ENCODE measurements around the gene SPRR1A. TPM values are rescaled to one million over a fixed set of nuclear protein-coding genes. Genes with fewer than 3 reads are reported as not detected.

SPRR1A gene
- total and polyA plus RNA-seq, 2 experiments from 2014 or later, result not detected

- Histone ChIP-seq H3K9me3 (ENCODE audit: low read depth) (no peaks in the 10 kb centered on the region), H2AFZ (no peak overlapping the region), H3K4me2 (no peak overlapping the region), H3K27ac (no peak overlapping the region), H3K79me2 (no peaks in the 10 kb centered on the region), H4K20me1 (ENCODE audit: insufficient read depth, poor library complexity, severe bottlenecking) (no peaks in the 10 kb centered on the region), H3K36me3 (replicated peaks; ENCODE audit: insufficient read depth, low read depth) (no peaks in the 10 kb centered on the region), H3K27me3 (no peaks in the 10 kb centered on the region), H3K4me1 (ENCODE audit: insufficient read depth) (no peaks in the 10 kb centered on the region), H3K9me2 (replicated peaks; ENCODE audit: insufficient read depth) (no peaks in the 10 kb centered on the region), H3K4me3 (no peak overlapping the region)
- WGBS (ENCODE audit: low lambda C conversion rate, missing lambda C conversion rate), result 66% methylated on average over 5 of the region's 5 CpGs
- no peak for DNase-seq (ENCODE audit: low spot score)
- TF ChIP-seq EZH2phosphoT487 (IDR thresholded peaks at IDR 0.05; ENCODE audit: low read depth, severe bottlenecking, unreplicated experiment) (no peak), EZH2 (IDR thresholded peaks at IDR 0.05; ENCODE audit: borderline replicate concordance) (no peak), CTCF (IDR thresholded peaks at IDR 0.05; ENCODE audit: poor library complexity) (no peak)
These were observed 32.2 kb upstream of the SPRR1A start for GRCh38 chr1:152951711-152952110.

GRCh38 chr1:152953761-152954160 lies 30.1 kb upstream of the SPRR1A start:
- Histone ChIP-seq H3K27ac (no peak overlapping the region), H3K4me2 (no peak overlapping the region), H3K36me3 (replicated peaks; ENCODE audit: insufficient read depth, low read depth) (no peaks in the 10 kb centered on the region), H3K9me3 (ENCODE audit: low read depth) (no peaks in the 10 kb centered on the region), H3K9me2 (replicated peaks; ENCODE audit: insufficient read depth) (no peaks in the 10 kb centered on the region), H3K4me1 (ENCODE audit: insufficient read depth) (no peaks in the 10 kb centered on the region), H2AFZ (no peak overlapping the region), H3K27me3 (no peaks in the 10 kb centered on the region), H3K4me3 (no peak overlapping the region), H3K79me2 (no peaks in the 10 kb centered on the region), H4K20me1 (ENCODE audit: insufficient read depth, poor library complexity, severe bottlenecking) (no peaks in the 10 kb centered on the region)
- no peak for DNase-seq (ENCODE audit: low spot score)
- 53% methylated on average over 7 of the region's 7 CpGs for WGBS (ENCODE audit: low lambda C conversion rate, missing lambda C conversion rate)
- TF ChIP-seq CTCF (IDR thresholded peaks at IDR 0.05; ENCODE audit: poor library complexity), result no peak
- no peak for TF ChIP-seq EZH2 (IDR thresholded peaks at IDR 0.05; ENCODE audit: borderline replicate concordance)
- no peak for TF ChIP-seq EZH2phosphoT487 (IDR thresholded peaks at IDR 0.05; ENCODE audit: low read depth, severe bottlenecking, unreplicated experiment)

GRCh38 chr1:152954436-152954835 lies 29.4 kb upstream of the SPRR1A start:
- no peaks in the 10 kb centered on the region for H4K20me1 ChIP-seq (ENCODE audit: insufficient read depth, poor library complexity, severe bottlenecking)
- no peaks in the 10 kb centered on the region for H3K9me2 ChIP-seq (replicated peaks; ENCODE audit: insufficient read depth)
- H3K79me2 ChIP-seq, result no peaks in the 10 kb centered on the region
- no peak overlapping the region for H3K4me3 ChIP-seq
- no peaks in the 10 kb centered on the region for H3K4me1 ChIP-seq (ENCODE audit: insufficient read depth)
- H3K27ac ChIP-seq, result no peak overlapping the region
- no peak overlapping the region for H2AFZ ChIP-seq
- no peaks in the 10 kb centered on the region for H3K9me3 ChIP-seq (ENCODE audit: low read depth)
- WGBS (ENCODE audit: low lambda C conversion rate, missing lambda C conversion rate), result 62% methylated on average over 6 of the region's 6 CpGs
- no peak overlapping the region for H3K4me2 ChIP-seq
- no peak for DNase-seq (ENCODE audit: low spot score)
- no peaks in the 10 kb centered on the region for H3K27me3 ChIP-seq
- no peaks in the 10 kb centered on the region for H3K36me3 ChIP-seq (replicated peaks; ENCODE audit: insufficient read depth, low read depth)
- no peak for TF ChIP-seq CTCF (IDR thresholded peaks at IDR 0.05; ENCODE audit: poor library complexity)
- no peak for TF ChIP-seq EZH2phosphoT487 (IDR thresholded peaks at IDR 0.05; ENCODE audit: low read depth, severe bottlenecking, unreplicated experiment)
- no peak for TF ChIP-seq EZH2 (IDR thresholded peaks at IDR 0.05; ENCODE audit: borderline replicate concordance)

- H3K4me2 ChIP-seq, result no peak overlapping the region
- no peaks in the 10 kb centered on the region for H3K9me2 ChIP-seq (replicated peaks; ENCODE audit: insufficient read depth)
- H3K36me3 ChIP-seq (replicated peaks; ENCODE audit: insufficient read depth, low read depth), result no peaks in the 10 kb centered on the region
- no peaks in the 10 kb centered on the region for H3K9me3 ChIP-seq (ENCODE audit: low read depth)
- H3K27ac ChIP-seq, result no peak overlapping the region
- no peak overlapping the region for H2AFZ ChIP-seq
- H3K27me3 ChIP-seq, result no peaks in the 10 kb centered on the region
- no peaks in the 10 kb centered on the region for H4K20me1 ChIP-seq (ENCODE audit: insufficient read depth, poor library complexity, severe bottlenecking)
- TF ChIP-seq CTCF (IDR thresholded peaks at IDR 0.05; ENCODE audit: poor library complexity) (no peak), EZH2phosphoT487 (IDR thresholded peaks at IDR 0.05; ENCODE audit: low read depth, severe bottlenecking, unreplicated experiment) (no peak)
- no peaks in the 10 kb centered on the region for H3K79me2 ChIP-seq
- H3K4me1 ChIP-seq (ENCODE audit: insufficient read depth), result no peaks in the 10 kb centered on the region
- H3K4me3 ChIP-seq, result no peak overlapping the region
- no peak for DNase-seq (ENCODE audit: low spot score)
- 65% methylated on average over 3 of the region's 3 CpGs for WGBS (ENCODE audit: low lambda C conversion rate, missing lambda C conversion rate)
These were observed 26.3 kb upstream of the SPRR1A start for GRCh38 chr1:152957561-152957960.

Data from hepatocyte (in vitro differentiated cells).